Gastrocnemius medialis (tissue), 4 donors: ENCODE data around the gene LOX. TPM values are rescaled to one million over a fixed set of nuclear protein-coding genes. Genes with fewer than 3 reads are reported as not detected.
A peak's percentile ranks its signal among the peaks of the same experiment; 100 is the strongest.

Source experiments
- ATAC-seq, 2 donors: fragments of 150-250 bp; one replicate each; pipeline ENCODE4 v1.9.1; 2016
- DNase-seq, 2 donors: peaks; one replicate each; pipeline ENCODE4 v3.0.0-alpha.2; 2019
- H3K27ac ChIP-seq, 4 donors: fragments of 200-600 bp; sonication (generic); 1 replicate in 1 of 4; 2 replicates in 3 of 4; pipeline ENCODE4 v1.5.1; 2016 to 2018; ENCODE audit warnings: mild to moderate bottlenecking in 2 of 4, moderate library complexity in 1 of 4
- H3K27me3 ChIP-seq, 3 donors: fragments of 200-600 bp; sonication (generic) in 2 of 3; 1 replicate in 1 of 3; 2 replicates in 2 of 3; pipeline versions ENCODE4 v1.5.1 to v1.6.0; 2016 to 2019; ENCODE audit warnings: mild to moderate bottlenecking in 1 of 3, moderate library complexity in 1 of 3
- H3K36me3 ChIP-seq, 2 donors: fragments of 200-600 bp; sonication (generic) in 1 of 2; one replicate each; pipeline ENCODE4 v1.5.1; 2017 to 2018
- H3K4me1 ChIP-seq, 2 donors: fragments of 200-600 bp; sonication (generic) in 1 of 2; one replicate each; pipeline ENCODE4 v1.5.1; 2016 to 2017; ENCODE audit warnings: mild to moderate bottlenecking in 2 of 2
- H3K4me3 ChIP-seq, 4 donors: fragments of 200-600 bp; sonication (generic) in 3 of 4; 1 replicate in 1 of 4; 2 replicates in 3 of 4; pipeline ENCODE4 v1.5.1; 2016 to 2019; ENCODE audit warnings: mild to moderate bottlenecking in 2 of 4
- H3K9me3 ChIP-seq, 3 donors: fragments of 200-600 bp; sonication (generic) in 2 of 3; 1 replicate in 1 of 3; 2 replicates in 2 of 3; pipeline ENCODE4 v1.5.1; 2016 to 2019
- POLR2A ChIP-seq, 2 donors: fragments of 450-650 bp; IDR thresholded peaks; one replicate each; pipeline ENCODE4 v1.6.1; 2017; ENCODE audit warnings: antibody characterized with exemption in 2 of 2, mild to moderate bottlenecking in 2 of 2, moderate library complexity in 2 of 2
- in situ Hi-C, 4 donors: fragments of 200-750 bp; cut with MboI; loops; one replicate each; pipeline versions ENCODE4 v1.15.0 to v1.8.0; 2017; ENCODE audit warnings: low sequenced_read_pairs in 4 of 4
- intact Hi-C: fragments of 100-400 bp; cut with DNase I; formaldehyde crosslinking; loops from one replicate; pipeline ENCODE4 v1.15.1; 2023; ENCODE audit warnings: low total_unique reads
- total RNA-seq, 4 donors: library from RNA; depleted of rRNA; stranded (reverse); fragments of >200 nt; gene quantifications; one replicate each; pipeline versions ENCODE4 v1.1.0 to v1.2.3, GENCODE V29; 2016
- TF ChIP-seq, protein P1 (sequence below), 5 experiments: fragments of 450-650 bp in 3 of 5; fragments of 200-600 bp in 2 of 5; sonication (generic) in 2 of 5; IDR thresholded peaks in 4 of 5; conservative IDR thresholded peaks in 1 of 5; 1 replicate in 4 of 5; 2 replicates in 1 of 5; pipeline ENCODE4 v1.5.1; 2016 to 2019; ENCODE audit warnings: antibody characterized with exemption in 5 of 5, mild to moderate bottlenecking in 3 of 5, moderate library complexity in 3 of 5

The LOX gene
- total RNA-seq, 4 donors from 2014 or later: 1.1 to 7.6 (median 2.3) TPM

GRCh38 chr5:122085041-122085440 is 7.0 kb upstream of the LOX start:
- H3K27ac ChIP-seq: no peak overlapping the region
- DNase-seq: no peak
- no peaks in the 10 kb centered on the region for H3K4me1 ChIP-seq
- ATAC-seq: no peak
- TF ChIP-seq, protein P1, sequence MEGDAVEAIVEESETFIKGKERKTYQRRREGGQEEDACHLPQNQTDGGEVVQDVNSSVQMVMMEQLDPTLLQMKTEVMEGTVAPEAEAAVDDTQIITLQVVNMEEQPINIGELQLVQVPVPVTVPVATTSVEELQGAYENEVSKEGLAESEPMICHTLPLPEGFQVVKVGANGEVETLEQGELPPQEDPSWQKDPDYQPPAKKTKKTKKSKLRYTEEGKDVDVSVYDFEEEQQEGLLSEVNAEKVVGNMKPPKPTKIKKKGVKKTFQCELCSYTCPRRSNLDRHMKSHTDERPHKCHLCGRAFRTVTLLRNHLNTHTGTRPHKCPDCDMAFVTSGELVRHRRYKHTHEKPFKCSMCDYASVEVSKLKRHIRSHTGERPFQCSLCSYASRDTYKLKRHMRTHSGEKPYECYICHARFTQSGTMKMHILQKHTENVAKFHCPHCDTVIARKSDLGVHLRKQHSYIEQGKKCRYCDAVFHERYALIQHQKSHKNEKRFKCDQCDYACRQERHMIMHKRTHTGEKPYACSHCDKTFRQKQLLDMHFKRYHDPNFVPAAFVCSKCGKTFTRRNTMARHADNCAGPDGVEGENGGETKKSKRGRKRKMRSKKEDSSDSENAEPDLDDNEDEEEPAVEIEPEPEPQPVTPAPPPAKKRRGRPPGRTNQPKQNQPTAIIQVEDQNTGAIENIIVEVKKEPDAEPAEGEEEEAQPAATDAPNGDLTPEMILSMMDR (IDR thresholded peaks at IDR 0.05 in 4 of 5, conservative IDR thresholded peaks at IDR 0.05 in 1 of 5): no peak
- TF ChIP-seq POLR2A (IDR thresholded peaks at IDR 0.05): no peak
- H3K36me3 ChIP-seq: no peaks in the 10 kb centered on the region
- intact Hi-C loops: no loop called here
- H3K27me3 ChIP-seq: no peaks in the 10 kb centered on the region
- in situ Hi-C loops: no loop called here
- H3K4me3 ChIP-seq: no peak overlapping the region
- H3K9me3 ChIP-seq: no peaks in the 10 kb centered on the region

DNA sequence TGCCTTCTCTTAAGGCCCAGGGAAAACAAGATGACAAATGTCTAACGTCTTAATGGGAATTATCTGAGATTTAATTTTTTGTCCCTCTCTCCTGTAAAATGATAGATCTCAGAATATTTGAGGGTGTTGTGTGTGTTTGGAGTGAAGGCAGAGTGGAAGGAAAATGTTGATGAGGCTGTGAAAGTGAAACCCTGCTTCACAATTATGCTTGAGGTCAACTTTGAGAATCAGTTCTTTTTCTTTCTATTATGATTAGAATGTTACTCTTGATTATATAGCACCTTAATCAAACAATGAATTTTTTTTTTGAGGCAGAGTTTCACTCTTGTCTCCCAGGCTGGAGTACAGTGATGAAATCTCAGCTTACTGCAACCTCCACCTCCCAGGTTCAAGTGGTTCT is 5.5 kb upstream of the LOX start:
- Histone ChIP-seq H3K9me3 (no peaks in the 10 kb centered on the region), H3K27ac (no peak overlapping the region), H3K4me1 (peaks cover 0 to 2% of the 10 kb centered on the region in 2 donors), H3K27me3 (peaks cover 0 to 3% (median 2%) of the 10 kb centered on the region in 3 donors), H3K36me3 (no peaks in the 10 kb centered on the region), H3K4me3 (no peak overlapping the region)
- in situ Hi-C loops: no loop called here
- intact Hi-C loops: no loop called here
- no peak for ATAC-seq
- DNase-seq: no peak
- no peak for TF ChIP-seq POLR2A (IDR thresholded peaks at IDR 0.05)
- TF ChIP-seq, protein P1 (IDR thresholded peaks at IDR 0.05 in 4 of 5, conservative IDR thresholded peaks at IDR 0.05 in 1 of 5): no peak

- DNase-seq (no peak), ATAC-seq (no peak)
- peaks cover 0 to 11% (median 5%) of the 10 kb centered on the region in 3 donors for H3K27me3 ChIP-seq
- no peaks in the 10 kb centered on the region for H3K36me3 ChIP-seq
- no peak overlapping the region for H3K27ac ChIP-seq
- in situ Hi-C loops (no loop called here), intact Hi-C loops (no loop called here)
- TF ChIP-seq, protein P1 (IDR thresholded peaks at IDR 0.05 in 4 of 5, conservative IDR thresholded peaks at IDR 0.05 in 1 of 5): no peak
- TF ChIP-seq POLR2A (IDR thresholded peaks at IDR 0.05): no peak
- peaks cover 0 to 14% of the 10 kb centered on the region in 2 donors for H3K4me1 ChIP-seq
- H3K4me3 ChIP-seq: no peak overlapping the region
- no peaks in the 10 kb centered on the region for H3K9me3 ChIP-seq
Observed at GRCh38 chr5:122081541-122081940, 3.5 kb upstream of the LOX start.

- in situ Hi-C loops: no loop called here
- no peaks in the 10 kb centered on the region for H3K9me3 ChIP-seq
- no peak for DNase-seq
- peaks cover 0 to 11% (median 5%) of the 10 kb centered on the region in 3 donors for H3K27me3 ChIP-seq
- peak overlapping the region; percentile 49 to 77 (median 56) for H3K4me3 ChIP-seq
- H3K36me3 ChIP-seq: no peaks in the 10 kb centered on the region
- no peak for TF ChIP-seq POLR2A (IDR thresholded peaks at IDR 0.05)
- TF ChIP-seq, protein P1 (IDR thresholded peaks at IDR 0.05 in 4 of 5, conservative IDR thresholded peaks at IDR 0.05 in 1 of 5): no peak
- peaks cover 0 to 17% of the 10 kb centered on the region in 2 donors for H3K4me1 ChIP-seq
- peak overlapping the region in 2 of 4 donors; percentile 5 to 18 for H3K27ac ChIP-seq
- intact Hi-C loops: loop anchor here (5.0 kb wide), 1 partner anchor 110 kb away; no protein-coding TSS in a partner anchor
- ATAC-seq: peak; percentile 19 to 22
Observed at GRCh38 chr5:122077366-122078115, 518 bp downstream of the LOX start.
